Measurements from ENCODE around the gene CAST. TPM values are rescaled to one million over a fixed set of nuclear protein-coding genes. Genes with fewer than 3 reads are reported as not detected.

Gene CAST
- total and polyA plus RNA-seq, 3 donors from 2014 or later: 195 to 260 (median 241) TPM

DNA sequence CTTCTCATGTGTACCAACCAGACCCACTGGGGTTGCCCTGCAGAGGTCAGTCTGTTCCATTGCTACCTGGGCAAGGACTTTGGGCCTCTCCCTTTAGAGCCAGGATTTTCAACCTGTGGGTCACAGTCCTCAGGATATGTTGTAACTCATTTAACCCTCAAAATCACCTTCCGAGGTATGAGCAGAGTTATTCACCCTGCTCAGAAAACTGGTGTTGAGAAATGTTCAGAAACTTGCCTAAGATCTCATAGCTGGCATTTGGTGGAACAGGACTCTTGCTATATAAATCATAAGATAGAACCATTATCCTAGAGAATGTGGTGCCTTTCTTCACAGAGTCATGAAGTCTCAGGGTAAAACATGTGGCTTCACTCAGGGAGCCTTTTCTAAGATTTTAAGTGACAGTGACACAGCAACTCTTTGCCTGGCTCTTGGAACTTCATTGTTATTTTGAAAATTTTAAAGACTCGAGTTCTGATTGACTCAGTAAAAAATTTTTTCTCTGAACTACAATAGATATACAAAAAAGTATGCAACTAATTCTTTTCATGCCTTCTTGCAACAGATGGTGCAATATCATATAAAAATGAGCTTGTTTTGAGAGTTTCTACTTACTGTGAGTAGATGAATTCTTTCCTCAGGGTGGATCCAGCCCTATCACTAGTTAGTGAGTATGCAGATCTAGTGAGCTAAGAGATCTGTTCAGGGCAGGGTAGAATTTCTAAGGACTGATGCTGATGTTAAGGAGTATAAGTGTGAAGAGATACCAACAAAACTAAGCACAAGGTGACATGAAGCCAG is 29.5 kb downstream of the CAST start:
- Histone ChIP-seq H3K4me3 (no peak overlapping the region), H3K4me1 (no peaks in the 10 kb centered on the region), H3K27ac (no peak overlapping the region), H3K36me3 (ENCODE audit: low read depth, missing control alignments) (no peaks in the 10 kb centered on the region), H3K27me3 (no peaks in the 10 kb centered on the region), H3K9me3 (no peaks in the 10 kb centered on the region)
- intact Hi-C loops (cut with DNase I; ENCODE audit: low total_unique reads): no loop called here
- no peak for DNase-seq
- WGBS, 2 donors: 92 to 97% methylated on average over 2 of the region's 2 CpGs
- no peak for TF ChIP-seq POLR2A (IDR thresholded peaks at IDR 0.05)
- TF ChIP-seq, protein P1, sequence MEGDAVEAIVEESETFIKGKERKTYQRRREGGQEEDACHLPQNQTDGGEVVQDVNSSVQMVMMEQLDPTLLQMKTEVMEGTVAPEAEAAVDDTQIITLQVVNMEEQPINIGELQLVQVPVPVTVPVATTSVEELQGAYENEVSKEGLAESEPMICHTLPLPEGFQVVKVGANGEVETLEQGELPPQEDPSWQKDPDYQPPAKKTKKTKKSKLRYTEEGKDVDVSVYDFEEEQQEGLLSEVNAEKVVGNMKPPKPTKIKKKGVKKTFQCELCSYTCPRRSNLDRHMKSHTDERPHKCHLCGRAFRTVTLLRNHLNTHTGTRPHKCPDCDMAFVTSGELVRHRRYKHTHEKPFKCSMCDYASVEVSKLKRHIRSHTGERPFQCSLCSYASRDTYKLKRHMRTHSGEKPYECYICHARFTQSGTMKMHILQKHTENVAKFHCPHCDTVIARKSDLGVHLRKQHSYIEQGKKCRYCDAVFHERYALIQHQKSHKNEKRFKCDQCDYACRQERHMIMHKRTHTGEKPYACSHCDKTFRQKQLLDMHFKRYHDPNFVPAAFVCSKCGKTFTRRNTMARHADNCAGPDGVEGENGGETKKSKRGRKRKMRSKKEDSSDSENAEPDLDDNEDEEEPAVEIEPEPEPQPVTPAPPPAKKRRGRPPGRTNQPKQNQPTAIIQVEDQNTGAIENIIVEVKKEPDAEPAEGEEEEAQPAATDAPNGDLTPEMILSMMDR (IDR thresholded peaks at IDR 0.05): no peak

DNA sequence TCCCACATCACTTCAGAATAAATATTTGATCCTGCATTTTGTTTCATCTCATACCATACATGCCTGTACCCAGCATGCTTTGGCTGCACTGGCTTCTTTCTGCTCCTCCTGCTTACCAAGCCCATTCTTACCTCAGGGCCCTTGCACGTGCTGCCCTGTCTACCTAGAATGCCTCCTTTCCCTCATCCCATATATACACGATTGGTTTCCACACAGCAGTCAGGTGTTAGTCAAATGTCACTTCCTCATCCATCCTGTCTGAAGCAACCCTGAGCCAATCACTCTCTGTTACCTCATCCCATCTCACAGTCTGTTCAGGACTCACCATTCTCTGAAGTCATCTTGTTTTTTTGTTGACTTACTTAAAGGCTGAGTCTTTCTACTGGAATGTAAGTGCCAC is 30.3 kb downstream of the CAST start:
- Histone ChIP-seq H3K27me3 (no peaks in the 10 kb centered on the region), H3K27ac (no peak overlapping the region), H3K9me3 (no peaks in the 10 kb centered on the region), H3K36me3 (ENCODE audit: low read depth, missing control alignments) (no peaks in the 10 kb centered on the region), H3K4me1 (no peaks in the 10 kb centered on the region), H3K4me3 (no peak overlapping the region)
- DNase-seq: no peak
- TF ChIP-seq, protein P1 (IDR thresholded peaks at IDR 0.05): no peak
- no peak for TF ChIP-seq POLR2A (IDR thresholded peaks at IDR 0.05)
- 87 to 96% methylated on average over 2 of the region's 2 CpGs for WGBS, 2 donors
- intact Hi-C loops (cut with DNase I; ENCODE audit: low total_unique reads): no loop called here

GRCh38 chr5:96699186-96699820 is 37.1 kb downstream of the CAST start:
- H3K36me3 ChIP-seq (ENCODE audit: low read depth, missing control alignments): no peaks in the 10 kb centered on the region
- H3K4me1 ChIP-seq: peaks cover 23% of the 10 kb centered on the region
- 56 to 61% methylated on average over 3 of the region's 3 CpGs for WGBS, 2 donors
- no peak for DNase-seq
- H3K27ac ChIP-seq: peak overlapping the region; percentile 38 to 64
- H3K9me3 ChIP-seq: no peaks in the 10 kb centered on the region
- no peak overlapping the region for H3K4me3 ChIP-seq
- TF ChIP-seq, protein P1 (IDR thresholded peaks at IDR 0.05): no peak
- no peak for TF ChIP-seq POLR2A (IDR thresholded peaks at IDR 0.05)
- intact Hi-C loops (cut with DNase I; ENCODE audit: low total_unique reads): no loop called here
- H3K27me3 ChIP-seq: no peaks in the 10 kb centered on the region

- Histone ChIP-seq H3K27me3 (no peaks in the 10 kb centered on the region), H3K36me3 (ENCODE audit: low read depth, missing control alignments) (no peaks in the 10 kb centered on the region), H3K27ac (peak overlapping the region; percentile 89 to 92), H3K9me3 (no peaks in the 10 kb centered on the region), H3K4me3 (peak overlapping the region; percentile 67 to 74), H3K4me1 (peaks cover 27% of the 10 kb centered on the region)
- TF ChIP-seq, protein P1 (IDR thresholded peaks at IDR 0.05): no peak
- TF ChIP-seq POLR2A (IDR thresholded peaks at IDR 0.05): no peak
- WGBS, 2 donors: 0 to 1% methylated on average over 24 to 60 of the region's 70 CpGs
- peak; percentile 97 for DNase-seq
- intact Hi-C loops (cut with DNase I; ENCODE audit: low total_unique reads): no loop called here
Observed at GRCh38 chr5:96702503-96703383, 40.6 kb downstream of the CAST start.
